OCI-LY7 (cell line): ENCODE measurements around the gene ANKLE1.

Experiments
- EZH2phosphoT487 ChIP-seq: fragments of 200-600 bp; sonication (generic); IDR thresholded peaks from 2 replicates; pipeline ENCODE4 v1.6.1; 2018; ENCODE audit warnings: low read depth, borderline replicate concordance, mild to moderate bottlenecking, mixed run types, antibody characterized with exemption, low read length, moderate library complexity, mixed read lengths
- TF ChIP-seq, protein P1 (sequence below): fragments of 200-600 bp; sonication (generic); conservative IDR thresholded peaks from 2 replicates; pipeline ENCODE4 v1.5.1; 2014; ENCODE audit warnings: mild to moderate bottlenecking, antibody characterized with exemption, low read length, moderate library complexity, mixed read lengths

DNA sequence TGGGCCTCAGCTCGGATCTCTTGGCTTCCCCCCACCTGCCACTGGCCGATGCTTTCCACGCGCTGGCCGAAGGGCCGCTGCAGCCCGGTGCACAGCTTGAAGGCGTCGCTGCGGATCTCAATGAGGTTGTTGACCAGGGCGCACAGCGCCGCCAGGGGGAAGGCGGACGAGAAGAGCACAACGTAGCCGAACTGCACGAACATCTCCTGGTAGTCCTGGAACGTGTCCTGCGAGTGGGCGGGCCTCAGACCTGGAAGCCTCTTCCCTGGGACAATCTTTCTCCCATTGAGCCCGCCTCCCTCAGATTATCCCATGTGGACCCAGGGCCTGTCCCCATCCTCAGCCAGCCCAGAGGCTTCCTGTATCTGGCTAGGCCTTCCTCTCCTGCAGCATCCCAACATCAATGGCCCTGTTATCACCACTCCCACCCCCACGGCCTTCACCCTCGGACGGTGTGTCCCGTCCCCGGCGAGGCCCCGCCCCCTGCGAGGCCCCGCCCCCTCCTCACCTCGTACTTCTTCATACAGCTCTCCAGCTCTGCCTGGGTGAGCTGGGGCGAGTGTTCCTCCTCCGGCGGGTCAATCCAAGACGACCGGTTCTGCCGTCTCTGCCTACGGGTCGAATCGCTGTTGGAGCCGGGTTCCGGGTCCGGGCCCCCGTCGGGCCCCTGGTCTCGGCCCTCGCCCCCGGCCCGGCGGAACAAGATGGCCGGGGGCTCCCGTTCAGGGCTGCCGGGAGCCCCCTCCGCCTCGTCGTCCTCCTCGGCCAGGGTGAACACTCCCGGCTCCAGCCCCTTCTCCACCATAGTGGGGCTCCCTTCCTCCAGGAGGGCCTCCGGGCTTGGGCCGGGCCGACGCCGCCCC lies 46.2 kb downstream of the ANKLE1 start:
- TF ChIP-seq, protein P1, sequence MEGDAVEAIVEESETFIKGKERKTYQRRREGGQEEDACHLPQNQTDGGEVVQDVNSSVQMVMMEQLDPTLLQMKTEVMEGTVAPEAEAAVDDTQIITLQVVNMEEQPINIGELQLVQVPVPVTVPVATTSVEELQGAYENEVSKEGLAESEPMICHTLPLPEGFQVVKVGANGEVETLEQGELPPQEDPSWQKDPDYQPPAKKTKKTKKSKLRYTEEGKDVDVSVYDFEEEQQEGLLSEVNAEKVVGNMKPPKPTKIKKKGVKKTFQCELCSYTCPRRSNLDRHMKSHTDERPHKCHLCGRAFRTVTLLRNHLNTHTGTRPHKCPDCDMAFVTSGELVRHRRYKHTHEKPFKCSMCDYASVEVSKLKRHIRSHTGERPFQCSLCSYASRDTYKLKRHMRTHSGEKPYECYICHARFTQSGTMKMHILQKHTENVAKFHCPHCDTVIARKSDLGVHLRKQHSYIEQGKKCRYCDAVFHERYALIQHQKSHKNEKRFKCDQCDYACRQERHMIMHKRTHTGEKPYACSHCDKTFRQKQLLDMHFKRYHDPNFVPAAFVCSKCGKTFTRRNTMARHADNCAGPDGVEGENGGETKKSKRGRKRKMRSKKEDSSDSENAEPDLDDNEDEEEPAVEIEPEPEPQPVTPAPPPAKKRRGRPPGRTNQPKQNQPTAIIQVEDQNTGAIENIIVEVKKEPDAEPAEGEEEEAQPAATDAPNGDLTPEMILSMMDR: no peak
- no peak for TF ChIP-seq EZH2phosphoT487
